B cell (primary cell): ENCODE data around the gene NPSR1. TPM values are rescaled to one million over a fixed set of nuclear protein-coding genes. Genes with fewer than 3 reads are reported as not detected.
"Not testable (repeated sequence)": the region's sequence is repeated elsewhere in the genome, so short reads cannot be mapped to it uniquely, and the experiment has no call there.

Source experiments
- ATAC-seq: fragments of 200-7000 bp; cut with Tn5 transposase; one replicate; pipeline ENCODE4 v1.10.0; 2021; ENCODE audit warnings: low read depth, mild to moderate bottlenecking, moderate number of reproducible peaks, moderate library complexity
- CTCF ChIA-PET: fragments of 350-600 bp; sonication (Branson Sonifier 250); formaldehyde crosslinking; loops from one replicate; lab custom pipeline; 2021; ENCODE audit warnings: antibody characterized with exemption, inconsistent platforms; lab: Charles Lee
- POLR2A ChIA-PET: fragments of 350-600 bp; sonication (Branson Sonifier 250); formaldehyde crosslinking; loops from one replicate; lab custom pipeline; 2021; ENCODE audit warnings: antibody characterized with exemption; lab: Charles Lee
- DNase-seq: peaks from one replicate; pipeline ENCODE4 v3.0.0; 2013
- H2AFZ ChIP-seq: 2 replicates; pipeline ENCODE4 v1.6.1; 2012; ENCODE audit warnings: mild to moderate bottlenecking, low read depth, low read length; ENCODE audit not compliant: insufficient read depth, poor library complexity, severe bottlenecking
- H3K27ac ChIP-seq, 2 donors: 1 replicate in 1 of 2; 2 replicates in 1 of 2; pipeline ENCODE4 v1.5.1; 2012 to 2013; ENCODE audit warnings: low read length in 2 of 2, mild to moderate bottlenecking in 2 of 2, moderate library complexity in 1 of 2
- H3K27me3 ChIP-seq, 4 experiments: fragments of 200-600 bp in 1 of 4; sonication (generic) in 1 of 4; replicated peaks in 1 of 4; 1 replicate in 2 of 4; 2 replicates in 2 of 4; pipeline versions ENCODE4 v1.6.1 to v1.7.0; 2013 to 2016; ENCODE audit warnings: low read length in 3 of 4, mild to moderate bottlenecking in 2 of 4, mixed read lengths in 1 of 4, moderate library complexity in 1 of 4; ENCODE audit not compliant: insufficient read depth in 4 of 4, control insufficient read depth in 3 of 4; ENCODE audit errors: control extremely low read depth in 1 of 4
- H3K36me3 ChIP-seq, 2 experiments: replicated peaks in 1 of 2; 1 replicate in 1 of 2; 2 replicates in 1 of 2; pipeline versions ENCODE4 v1.6.1 to v1.7.1; 2013; ENCODE audit warnings: low read length in 1 of 2; ENCODE audit not compliant: insufficient read depth in 2 of 2, control insufficient read depth in 1 of 2; ENCODE audit errors: control extremely low read depth in 1 of 2, extremely low read depth in 1 of 2
- H3K4me1 ChIP-seq, 2 donors: fragments of 200-600 bp in 1 of 2; sonication (generic) in 1 of 2; 1 replicate in 1 of 2; 2 replicates in 1 of 2; pipeline versions ENCODE4 v1.5.1 to v1.6.1; 2013 to 2017; ENCODE audit warnings: low read length in 2 of 2; ENCODE audit not compliant: control insufficient read depth in 2 of 2, insufficient read depth in 2 of 2
- H3K4me2 ChIP-seq: replicated peaks from 2 replicates; pipeline ENCODE3; 2012; ENCODE audit warnings: mild to moderate bottlenecking, low read depth, low read length; ENCODE audit not compliant: poor library complexity, severe bottlenecking
- H3K4me3 ChIP-seq, 5 experiments: fragments of 200-600 bp in 1 of 5; sonication (generic) in 1 of 5; 1 replicate in 3 of 5; 2 replicates in 2 of 5; pipeline versions ENCODE4 v1.5.1 to v1.7.0; 2011 to 2016; ENCODE audit warnings: low read length in 4 of 5, mild to moderate bottlenecking in 4 of 5, low read depth in 2 of 5, control low read depth in 1 of 5, moderate library complexity in 1 of 5; ENCODE audit not compliant: insufficient read depth in 1 of 5; ENCODE audit errors: control extremely low read depth in 1 of 5, extremely low read depth in 1 of 5
- H3K79me2 ChIP-seq: fragments of 200-600 bp; sonication (generic); one replicate; pipeline ENCODE4 v1.6.0; 2016; ENCODE audit warnings: low read length; ENCODE audit not compliant: control insufficient read depth, insufficient read depth
- H3K9ac ChIP-seq: fragments of 200-600 bp; sonication (generic); 2 replicates; pipeline ENCODE4 v1.6.1; 2017; ENCODE audit warnings: mild to moderate bottlenecking, low read length, moderate library complexity
- H3K9me3 ChIP-seq, 3 donors: one replicate each; pipeline versions ENCODE4 v1.6.1 to v1.7.1; 2013; ENCODE audit warnings: low read length in 2 of 3; ENCODE audit not compliant: control insufficient read depth in 2 of 3, insufficient read depth in 1 of 3; ENCODE audit errors: control extremely low read depth in 1 of 3
- H4K20me1 ChIP-seq: 2 replicates; pipeline ENCODE4 v1.6.0; 2012; ENCODE audit warnings: mild to moderate bottlenecking, low read length; ENCODE audit not compliant: insufficient read depth, control insufficient read depth, poor library complexity, severe bottlenecking
- H3K27ac Mint-ChIP-seq: one replicate; pipeline ENCODE4 v1.8.0; 2021; ENCODE audit warnings: mixed read lengths
- H3K27me3 Mint-ChIP-seq: one replicate; pipeline ENCODE4 v1.8.0; 2021; ENCODE audit warnings: mixed read lengths
- H3K4me1 Mint-ChIP-seq: one replicate; pipeline ENCODE4 v1.8.0; 2021; ENCODE audit warnings: mixed read lengths
- H3K4me3 Mint-ChIP-seq: one replicate; pipeline ENCODE4 v1.8.0; 2021; ENCODE audit warnings: mixed read lengths
- H3K9me3 Mint-ChIP-seq: one replicate; pipeline ENCODE4 v1.8.0; 2022; ENCODE audit warnings: mixed read lengths; ENCODE audit not compliant: insufficient read depth
- CTCF ChIP-seq: fragments of 200-600 bp; IDR thresholded peaks from one replicate; pipeline ENCODE4 v1.8.0; 2022; ENCODE audit warnings: antibody characterized with exemption, mild to moderate bottlenecking
- EZH2 ChIP-seq: IDR thresholded peaks from 2 replicates; pipeline ENCODE4 v1.6.1; 2012; ENCODE audit warnings: borderline replicate concordance, low read depth, mild to moderate bottlenecking, moderate library complexity, low read length; ENCODE audit not compliant: insufficient read depth, poor library complexity, severe bottlenecking
- WGBS: methylation state at CpG from one replicate; pipeline ENCODE4 v1.1.5; 2013; ENCODE audit warnings: missing lambda C conversion rate; ENCODE audit not compliant: insufficient coverage; 5-methylcytosine and 5-hydroxymethylcytosine counted together
- intact Hi-C: fragments of 100-400 bp; cut with micrococcal nuclease; formaldehyde crosslinking; loops from one replicate; pipeline ENCODE4 v1.10.0; 2022
- polyA plus RNA-seq: library from polyadenylated mRNA; depleted of rRNA; stranded (reverse); fragments of >200 nt; gene quantifications from 2 replicates; pipeline ENCODE4 v1.2.3, GENCODE V29; 2012
- total RNA-seq, 2 donors: library from RNA; stranded (reverse); fragments of 120-200 nt in 1 of 2; gene quantifications; 1 replicate in 1 of 2; 2 replicates in 1 of 2; pipeline versions ENCODE4 v1.2.3 to v1.2.4, GENCODE V29; 2013 to 2022

The NPSR1 gene
- total and polyA plus RNA-seq, 2 donors (not counting 1 experiment from before 2014, with no cell fraction given): not detected

GRCh38 chr7:34869057-34869456 is 211.0 kb downstream of the NPSR1 start:
- no peaks in the 10 kb centered on the region for H3K27me3 Mint-ChIP-seq
- intact Hi-C loops: no loop called here

DNA sequence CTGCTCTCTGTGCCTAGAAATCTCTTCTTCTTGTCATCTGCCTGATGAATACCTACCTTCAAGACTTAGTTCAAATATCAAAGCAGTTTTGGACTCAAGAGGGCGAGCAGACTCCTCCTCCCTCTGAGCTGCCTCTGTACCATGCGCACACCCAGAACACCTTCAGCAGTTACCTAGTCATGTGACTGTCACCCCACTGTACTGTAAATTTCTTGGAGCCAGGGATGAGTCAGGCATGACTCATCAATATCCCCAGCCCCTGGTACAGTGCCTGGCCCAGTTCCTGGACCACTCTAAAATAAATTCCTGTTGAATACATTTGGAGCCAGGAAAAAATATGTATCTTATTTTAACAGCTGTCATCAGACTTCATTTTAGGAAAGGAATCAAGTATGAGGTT is 212.0 kb downstream of the NPSR1 start:
- POLR2A ChIA-PET, ATAC-seq, H3K36me3 ChIP-seq, H3K27ac ChIP-seq, H3K4me3 Mint-ChIP-seq, H3K4me3 ChIP-seq, H3K27me3 Mint-ChIP-seq, H2AFZ ChIP-seq, CTCF ChIA-PET, DNase-seq, H4K20me1 ChIP-seq, H3K4me1 ChIP-seq, H3K4me1 Mint-ChIP-seq, H3K4me2 ChIP-seq, H3K9me3 ChIP-seq, H3K27me3 ChIP-seq, H3K27ac Mint-ChIP-seq, intact Hi-C loops, H3K9ac ChIP-seq, H3K79me2 ChIP-seq: not testable (repeated sequence)
- no CpG with 5 or more reads among the region's 2 CpGs for WGBS
- H3K9me3 Mint-ChIP-seq: peaks cover 12% of the 10 kb centered on the region

More at GRCh38 chr7:34869057-34869456, 211.0 kb downstream of the NPSR1 start:
- H4K20me1 ChIP-seq: no peaks in the 10 kb centered on the region
- no peak overlapping the region for H3K27ac Mint-ChIP-seq
- no peaks in the 10 kb centered on the region for H3K36me3 ChIP-seq
- H3K9me3 ChIP-seq: peaks cover 0 to 8% (median 0%) of the 10 kb centered on the region in 3 donors
- peaks cover 12% of the 10 kb centered on the region for H3K9me3 Mint-ChIP-seq
- H2AFZ ChIP-seq: no peak overlapping the region
- ATAC-seq (no peak), DNase-seq (no peak)
- no peaks in the 10 kb centered on the region for H3K4me1 Mint-ChIP-seq
- no peak overlapping the region for H3K4me3 ChIP-seq
- 86% methylated on average over 6 of the region's 6 CpGs for WGBS
- H3K27me3 ChIP-seq: no peaks in the 10 kb centered on the region
- no peak for TF ChIP-seq CTCF
- TF ChIP-seq EZH2: no peak
- no peak overlapping the region for H3K9ac ChIP-seq
- no peak overlapping the region for H3K27ac ChIP-seq
- H3K79me2 ChIP-seq: no peaks in the 10 kb centered on the region
- H3K4me3 Mint-ChIP-seq: no peak overlapping the region
- CTCF ChIA-PET: no interaction called here
- no peaks in the 10 kb centered on the region for H3K4me1 ChIP-seq
- no peak overlapping the region for H3K4me2 ChIP-seq
- POLR2A ChIA-PET: no interaction called here

DNA sequence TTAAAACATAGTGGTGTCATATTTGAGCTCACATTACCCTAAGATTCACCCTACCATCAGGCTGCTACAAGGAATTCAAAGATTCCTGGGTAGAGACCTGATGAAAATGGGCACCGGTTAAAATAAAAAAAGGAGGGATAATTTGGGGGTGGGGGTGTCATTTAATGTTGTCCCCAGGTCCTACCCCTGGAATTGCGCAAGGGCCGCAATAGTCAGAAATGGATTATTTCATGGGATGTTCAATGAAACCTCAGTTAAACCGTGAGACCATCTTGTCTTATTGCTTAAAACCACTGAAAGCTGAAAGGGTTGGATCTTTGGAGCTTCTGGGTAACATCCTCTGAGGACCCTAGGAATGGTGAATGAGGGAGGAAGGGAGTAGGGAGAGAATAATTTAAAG is 216.3 kb downstream of the NPSR1 start:
- H3K4me3 ChIP-seq, H2AFZ ChIP-seq, H3K27me3 ChIP-seq, H3K9me3 ChIP-seq, H4K20me1 ChIP-seq, DNase-seq, ATAC-seq, H3K4me3 Mint-ChIP-seq, intact Hi-C loops, H3K4me1 Mint-ChIP-seq, H3K79me2 ChIP-seq, CTCF ChIA-PET, H3K4me2 ChIP-seq, H3K9ac ChIP-seq, H3K36me3 ChIP-seq, H3K4me1 ChIP-seq, H3K27ac ChIP-seq, POLR2A ChIA-PET, H3K27me3 Mint-ChIP-seq, H3K27ac Mint-ChIP-seq: not testable (repeated sequence)
- H3K9me3 Mint-ChIP-seq: peaks cover 12% of the 10 kb centered on the region
- 95% methylated on average over 3 of the region's 4 CpGs for WGBS
